GM21786 (cell line): ENCODE results near the gene TPRN.

Experiments
- ATAC-seq: cut with Tn5 transposase; IDR thresholded peaks from one replicate; pipeline ENCODE4 v1.9.1; 2021; ENCODE audit not compliant: unreplicated experiment

The TPRN gene

DNA sequence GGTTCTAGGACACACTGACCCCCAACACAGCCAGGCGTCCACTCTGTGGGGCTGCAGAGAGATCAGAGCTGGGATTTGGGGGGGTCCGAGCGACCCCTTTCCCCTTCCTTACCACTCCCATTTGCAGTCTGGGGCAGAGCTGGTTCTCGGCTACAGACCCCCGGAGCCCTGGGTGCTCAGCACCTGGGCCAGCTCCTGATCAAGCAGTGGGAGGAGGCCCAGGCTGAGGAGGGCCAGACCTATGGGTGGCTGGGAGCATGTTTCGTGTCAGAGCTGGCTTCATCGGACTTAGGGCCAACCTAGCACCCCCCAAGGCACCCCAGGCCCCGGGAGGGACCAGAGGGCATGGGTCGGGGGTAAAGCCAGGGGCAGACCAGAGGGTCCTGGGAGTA is 54.0 kb downstream of the TPRN start:
- ATAC-seq: no peak

DNA sequence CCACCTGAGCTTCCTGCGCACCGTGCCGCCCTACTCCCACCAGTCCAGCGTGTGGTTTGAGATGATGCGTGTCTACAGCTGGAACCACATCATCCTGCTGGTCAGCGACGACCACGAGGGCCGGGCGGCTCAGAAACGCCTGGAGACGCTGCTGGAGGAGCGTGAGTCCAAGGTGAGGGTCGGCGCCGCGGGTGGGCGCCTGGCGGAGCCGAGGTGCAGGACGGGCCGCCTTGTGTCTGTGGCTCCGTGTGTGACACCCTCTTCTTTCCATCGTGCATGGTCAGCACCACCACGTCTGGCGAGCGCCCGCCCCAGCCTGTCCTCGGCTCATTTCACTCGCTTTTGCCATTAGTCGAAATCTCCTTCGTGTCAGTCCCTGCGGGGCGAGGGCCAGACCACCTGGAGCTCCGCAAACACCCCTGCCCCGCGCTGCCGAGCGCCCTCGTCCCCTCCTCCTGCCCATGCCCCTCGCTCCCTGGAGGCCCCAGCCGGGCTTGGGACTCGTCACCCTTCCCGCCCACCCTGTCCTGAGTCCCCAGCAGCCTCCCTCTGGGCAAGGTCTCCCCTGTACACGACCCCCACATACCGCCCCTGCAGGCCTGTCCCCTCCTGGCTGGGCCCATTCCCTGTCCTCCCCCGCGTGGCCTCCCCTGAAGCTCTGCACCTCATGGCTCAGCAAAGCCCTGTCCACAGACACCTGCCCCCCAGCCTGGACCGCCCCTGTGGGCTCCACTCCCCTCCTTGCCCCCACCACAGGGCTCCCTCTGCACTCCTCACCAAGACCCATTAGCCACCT is 54.6 kb downstream of the TPRN start:
- ATAC-seq: no peak

DNA sequence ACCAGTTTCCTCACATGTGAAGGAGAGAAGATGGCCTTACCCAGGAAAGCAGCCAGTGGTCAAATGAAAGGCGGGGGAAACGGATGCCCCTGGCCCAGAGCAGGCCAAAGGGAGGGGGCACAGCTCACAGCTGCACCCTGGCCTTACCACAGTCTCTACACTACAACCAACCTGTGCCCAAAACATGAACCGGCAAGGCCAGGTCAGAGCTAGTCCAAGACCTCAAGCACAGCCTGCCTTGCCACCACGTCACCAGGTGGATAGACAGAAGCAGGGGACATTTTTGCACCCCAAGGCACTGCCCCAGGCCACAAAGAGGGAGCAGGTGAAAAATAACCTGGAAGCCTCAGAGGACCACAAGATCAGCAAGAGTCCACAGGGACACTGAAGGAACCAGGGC is 57.1 kb downstream of the TPRN start:
- no peak for ATAC-seq

GRCh38 chr9:137141976-137142936 is 58.3 kb downstream of the TPRN start:
- no peak for ATAC-seq
